Airway epithelial cell (primary cell): ENCODE results near the gene MAGED2. TPM values are rescaled to one million over a fixed set of nuclear protein-coding genes. Genes with fewer than 3 reads are reported as not detected.

Experiments
- total RNA-seq: library from RNA; depleted of rRNA; stranded (reverse); fragments of >200 nt; gene quantifications from 2 replicates; pipeline ENCODE4 v1.2.3, GENCODE V29; 2015

The MAGED2 gene, protein sequence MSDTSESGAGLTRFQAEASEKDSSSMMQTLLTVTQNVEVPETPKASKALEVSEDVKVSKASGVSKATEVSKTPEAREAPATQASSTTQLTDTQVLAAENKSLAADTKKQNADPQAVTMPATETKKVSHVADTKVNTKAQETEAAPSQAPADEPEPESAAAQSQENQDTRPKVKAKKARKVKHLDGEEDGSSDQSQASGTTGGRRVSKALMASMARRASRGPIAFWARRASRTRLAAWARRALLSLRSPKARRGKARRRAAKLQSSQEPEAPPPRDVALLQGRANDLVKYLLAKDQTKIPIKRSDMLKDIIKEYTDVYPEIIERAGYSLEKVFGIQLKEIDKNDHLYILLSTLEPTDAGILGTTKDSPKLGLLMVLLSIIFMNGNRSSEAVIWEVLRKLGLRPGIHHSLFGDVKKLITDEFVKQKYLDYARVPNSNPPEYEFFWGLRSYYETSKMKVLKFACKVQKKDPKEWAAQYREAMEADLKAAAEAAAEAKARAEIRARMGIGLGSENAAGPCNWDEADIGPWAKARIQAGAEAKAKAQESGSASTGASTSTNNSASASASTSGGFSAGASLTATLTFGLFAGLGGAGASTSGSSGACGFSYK
- 123 and 126 TPM in 2 replicates for total RNA-seq

DNA sequence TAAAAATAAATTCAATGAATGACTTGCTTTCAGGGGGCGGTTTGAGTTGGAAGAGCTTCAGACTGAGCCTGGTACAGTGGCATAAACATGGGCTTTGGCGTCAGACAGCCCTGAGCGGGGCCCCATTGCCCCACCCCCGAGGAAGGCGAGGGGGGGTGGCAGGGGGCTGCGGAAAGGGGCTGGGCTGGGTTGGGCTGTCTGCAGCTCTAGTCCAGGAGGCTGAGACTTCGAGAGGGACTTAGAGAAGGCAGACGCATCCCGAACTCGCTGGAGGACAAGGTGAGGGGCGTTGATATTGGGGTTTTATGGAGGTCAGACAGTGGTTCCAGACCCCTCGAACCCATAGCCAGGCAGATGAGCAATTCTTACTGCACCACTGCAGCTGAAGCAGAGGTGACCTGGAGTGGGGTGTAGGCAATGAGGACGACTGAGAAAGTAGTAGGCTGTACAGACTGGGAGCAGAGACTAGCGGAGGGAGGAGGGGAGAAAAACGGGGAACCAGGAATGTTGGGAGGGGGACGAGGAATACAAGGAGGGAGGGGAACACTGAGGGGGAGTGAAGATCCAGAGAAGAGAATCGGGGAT lies at the start of gene MAGED2:
TSS of gene MAGED2 (plus strand) at position 222 of the 585 bp plus-strand sequence. CDS start 1,587 bp downstream, outside the sequence.

DNA sequence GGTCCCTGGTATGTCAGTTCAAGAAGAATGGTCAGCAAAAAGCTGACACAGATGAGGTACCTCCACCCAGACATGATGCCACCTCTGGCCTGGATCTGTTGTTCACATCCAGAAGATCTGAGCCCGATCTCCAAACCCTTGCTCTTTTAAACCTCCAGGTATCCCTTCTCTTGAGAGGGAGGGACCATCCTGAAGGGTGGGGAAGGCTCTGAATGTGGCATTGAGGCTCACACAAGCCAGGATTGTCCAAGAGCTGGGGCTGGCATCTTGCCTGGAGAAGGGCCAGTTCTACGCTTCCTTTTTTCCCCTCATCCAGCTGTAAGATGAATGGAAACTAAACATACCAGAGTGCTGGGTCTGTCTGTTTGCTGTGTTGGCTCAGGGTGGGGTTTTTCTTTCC lies 9.4 kb upstream of the MAGED2 start, which contains the start of gene ITIH6:
TSS of gene ITIH6 (minus strand) at position 119 of the 400 bp plus-strand sequence. CDS start at position 74, 45 bp downstream.

Other genes with a start within 250 kb of the MAGED2 start
- gene ITIH6, start 9.5 kb upstream of the MAGED2 start, total RNA-seq = not detected in 2 replicates
- gene TRO, start 113.1 kb downstream of the MAGED2 start, total RNA-seq = 1.2 and 1.6 TPM in 2 replicates
- gene PFKFB1, start 186.4 kb downstream of the MAGED2 start, total RNA-seq = not detected in 2 replicates
- gene APEX2, start 192.6 kb downstream of the MAGED2 start, total RNA-seq = 22.8 and 23.6 TPM in 2 replicates
- not detected in 2 replicates for gene ALAS2, start 223.2 kb downstream of the MAGED2 start, total RNA-seq